OCI-LY1 (cell line): ENCODE results near the gene C1QTNF3.

ENCODE experiments used
- H2AFZ ChIP-seq: fragments of 200-600 bp; sonication (generic), shearing (Covaris generic); 2 replicates; pipeline ENCODE4 v1.6.0; 2014; ENCODE audit warnings: antibody characterized with exemption, mild to moderate bottlenecking, low read length
- H3F3A ChIP-seq: fragments of 200-600 bp; sonication (generic), shearing (Covaris generic); 2 replicates; pipeline ENCODE4 v1.6.0; 2014; ENCODE audit warnings: mild to moderate bottlenecking, antibody characterized with exemption, low read length, moderate library complexity; ENCODE audit not compliant: insufficient read depth
- H3K27ac ChIP-seq: fragments of 200-600 bp; sonication (generic); 2 replicates; pipeline ENCODE4 v1.5.1; 2014; ENCODE audit warnings: low read length, mixed run types, mild to moderate bottlenecking, low read depth; ENCODE audit not compliant: poor library complexity, severe bottlenecking
- H3K27me3 ChIP-seq: fragments of 200-600 bp; sonication (generic); 2 replicates; pipeline ENCODE4 v1.6.0; 2014; ENCODE audit warnings: antibody characterized with exemption, mild to moderate bottlenecking, low read length, moderate library complexity; ENCODE audit not compliant: insufficient read depth
- H3K36me3 ChIP-seq: fragments of 200-600 bp; sonication (generic); 2 replicates; pipeline ENCODE4 v1.6.1; 2014; ENCODE audit warnings: mild to moderate bottlenecking, antibody characterized with exemption, low read length, moderate library complexity, mixed read lengths; ENCODE audit not compliant: insufficient read depth
- H3K4me1 ChIP-seq: fragments of 200-600 bp; sonication (generic); 2 replicates; pipeline ENCODE4 v1.5.1; 2014; ENCODE audit warnings: mild to moderate bottlenecking, low read length, moderate library complexity; ENCODE audit not compliant: insufficient read depth, severe bottlenecking
- H3K4me2 ChIP-seq: fragments of 200-600 bp; sonication (generic), shearing (Covaris generic); 2 replicates; pipeline ENCODE4 v1.6.1; 2014; ENCODE audit warnings: low read length
- H3K4me3 ChIP-seq: fragments of 200-600 bp; sonication (generic); 2 replicates; pipeline ENCODE4 v1.5.1; 2014; ENCODE audit warnings: low read length, low read depth, mild to moderate bottlenecking, mixed read lengths; ENCODE audit not compliant: poor library complexity, severe bottlenecking
- H3K79me2 ChIP-seq: fragments of 200-600 bp; shearing (Covaris generic); 2 replicates; pipeline ENCODE4 v1.6.1; 2016; ENCODE audit warnings: mixed run types, low read length, mixed read lengths; ENCODE audit not compliant: insufficient read depth
- H3K9ac ChIP-seq: fragments of 200-600 bp; sonication (generic), shearing (Covaris generic); 2 replicates; pipeline ENCODE4 v1.6.1; 2014; ENCODE audit warnings: mild to moderate bottlenecking, low read length, mixed read lengths
- H3K9me2 ChIP-seq: fragments of 200-600 bp; sonication (generic), shearing (Covaris generic); 2 replicates; pipeline ENCODE4 v1.6.1; 2014; ENCODE audit warnings: low read depth, mild to moderate bottlenecking, low read length, mixed read lengths
- H3K9me3 ChIP-seq: fragments of 200-600 bp; shearing (Covaris generic); 2 replicates; pipeline ENCODE4 v1.6.1; 2014; ENCODE audit warnings: low read length, mixed read lengths
- H4K20me1 ChIP-seq: fragments of 200-600 bp; sonication (generic), shearing (Covaris generic); 2 replicates; pipeline ENCODE4 v1.6.0; 2016; ENCODE audit warnings: mild to moderate bottlenecking, low read length; ENCODE audit not compliant: insufficient read depth
- EZH2 ChIP-seq: fragments of 200-600 bp; sonication (generic), shearing (Covaris generic); IDR thresholded peaks from 2 replicates; pipeline ENCODE4 v1.8.0; 2017; ENCODE audit warnings: borderline replicate concordance, mixed run types, mild to moderate bottlenecking, antibody characterized with exemption, low read length, moderate library complexity, mixed read lengths
- TF ChIP-seq, protein P1 (sequence below): fragments of 200-600 bp; sonication (generic), shearing (Covaris generic); IDR thresholded peaks from 2 replicates; pipeline ENCODE4 v1.5.1; 2017; ENCODE audit warnings: mild to moderate bottlenecking, antibody characterized with exemption, low read length, moderate library complexity, mixed read lengths

C1QTNF3 gene

DNA sequence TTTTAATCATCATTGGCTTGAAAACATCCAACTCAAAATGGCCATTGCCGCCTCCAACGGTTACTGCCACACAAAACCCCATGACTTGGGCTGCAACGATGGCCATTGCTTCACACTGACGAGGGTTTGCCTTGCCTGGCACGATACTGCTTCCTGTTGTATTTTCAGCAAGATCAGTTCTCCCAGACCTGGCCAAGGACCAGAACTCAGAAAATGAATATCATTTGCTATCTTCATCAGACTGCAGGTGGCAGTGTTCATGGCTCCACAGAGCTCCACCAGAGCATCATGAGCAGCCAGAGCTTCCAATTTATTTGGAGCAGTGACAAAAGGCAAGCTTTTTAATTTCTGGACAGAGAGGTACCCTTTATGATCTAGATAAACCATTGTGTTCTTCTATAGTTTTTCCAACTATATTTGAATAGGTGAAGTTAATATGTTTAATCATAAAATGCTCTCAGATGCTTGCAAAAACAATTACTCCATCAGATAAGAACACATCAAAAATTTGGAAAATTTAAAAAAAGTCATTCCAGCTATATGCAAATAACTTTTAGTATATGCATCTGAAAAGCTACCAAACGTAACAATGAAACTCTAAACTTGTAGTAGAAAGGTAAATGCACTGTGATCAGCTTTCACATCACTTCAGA is 45.6 kb downstream of the C1QTNF3 start:
- no peak overlapping the region for H2AFZ ChIP-seq
- H3K9me3 ChIP-seq = no peaks in the 10 kb centered on the region

DNA sequence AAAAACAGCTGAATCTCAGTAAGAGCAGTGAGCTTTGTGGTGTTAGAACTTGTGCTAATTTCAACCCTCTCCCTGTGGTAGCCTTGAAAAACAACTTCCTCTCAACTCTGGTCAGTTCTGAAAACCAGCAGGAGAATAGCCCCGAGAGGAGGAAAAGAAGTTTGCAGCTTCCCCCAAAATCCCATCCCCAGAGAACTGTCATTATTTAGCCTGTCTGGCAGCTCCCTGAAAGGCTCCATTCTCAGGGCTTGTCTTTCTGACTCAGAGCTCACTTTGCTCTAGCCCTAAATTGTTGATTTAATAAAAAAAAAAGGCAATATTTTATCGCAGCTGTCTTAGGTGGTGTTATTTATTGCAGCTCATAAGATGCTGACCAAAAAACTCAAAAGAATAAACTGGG is 47.1 kb downstream of the C1QTNF3 start:
- H3K36me3 ChIP-seq = no peaks in the 10 kb centered on the region
- H3K4me2 ChIP-seq = no peak overlapping the region
- H3K4me1 ChIP-seq = no peaks in the 10 kb centered on the region
- H3K9ac ChIP-seq = no peak overlapping the region
- TF ChIP-seq EZH2 = no peak
- TF ChIP-seq, protein P1, sequence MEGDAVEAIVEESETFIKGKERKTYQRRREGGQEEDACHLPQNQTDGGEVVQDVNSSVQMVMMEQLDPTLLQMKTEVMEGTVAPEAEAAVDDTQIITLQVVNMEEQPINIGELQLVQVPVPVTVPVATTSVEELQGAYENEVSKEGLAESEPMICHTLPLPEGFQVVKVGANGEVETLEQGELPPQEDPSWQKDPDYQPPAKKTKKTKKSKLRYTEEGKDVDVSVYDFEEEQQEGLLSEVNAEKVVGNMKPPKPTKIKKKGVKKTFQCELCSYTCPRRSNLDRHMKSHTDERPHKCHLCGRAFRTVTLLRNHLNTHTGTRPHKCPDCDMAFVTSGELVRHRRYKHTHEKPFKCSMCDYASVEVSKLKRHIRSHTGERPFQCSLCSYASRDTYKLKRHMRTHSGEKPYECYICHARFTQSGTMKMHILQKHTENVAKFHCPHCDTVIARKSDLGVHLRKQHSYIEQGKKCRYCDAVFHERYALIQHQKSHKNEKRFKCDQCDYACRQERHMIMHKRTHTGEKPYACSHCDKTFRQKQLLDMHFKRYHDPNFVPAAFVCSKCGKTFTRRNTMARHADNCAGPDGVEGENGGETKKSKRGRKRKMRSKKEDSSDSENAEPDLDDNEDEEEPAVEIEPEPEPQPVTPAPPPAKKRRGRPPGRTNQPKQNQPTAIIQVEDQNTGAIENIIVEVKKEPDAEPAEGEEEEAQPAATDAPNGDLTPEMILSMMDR = no peak
- no peaks in the 10 kb centered on the region for H3K9me2 ChIP-seq
- no peak overlapping the region for H2AFZ ChIP-seq
- no peaks in the 10 kb centered on the region for H3K79me2 ChIP-seq
- no peaks in the 10 kb centered on the region for H3F3A ChIP-seq
- H3K27ac ChIP-seq = no peak overlapping the region
- no peaks in the 10 kb centered on the region for H3K9me3 ChIP-seq
- H4K20me1 ChIP-seq = no peaks in the 10 kb centered on the region
- no peaks in the 10 kb centered on the region for H3K27me3 ChIP-seq
- no peak overlapping the region for H3K4me3 ChIP-seq

More for the DNA sequence above, 45.6 kb downstream of the C1QTNF3 start:
- Histone ChIP-seq H3K4me3 (no peak overlapping the region), H3K9me2 (no peaks in the 10 kb centered on the region), H4K20me1 (no peaks in the 10 kb centered on the region), H3K4me1 (no peaks in the 10 kb centered on the region), H3K27ac (no peak overlapping the region), H3F3A (no peaks in the 10 kb centered on the region), H3K9ac (no peak overlapping the region), H3K27me3 (no peaks in the 10 kb centered on the region), H3K79me2 (no peaks in the 10 kb centered on the region), H3K4me2 (no peak overlapping the region), H3K36me3 (no peaks in the 10 kb centered on the region)
- TF ChIP-seq, protein P1 = peak; percentile 67
- no peak for TF ChIP-seq EZH2

DNA sequence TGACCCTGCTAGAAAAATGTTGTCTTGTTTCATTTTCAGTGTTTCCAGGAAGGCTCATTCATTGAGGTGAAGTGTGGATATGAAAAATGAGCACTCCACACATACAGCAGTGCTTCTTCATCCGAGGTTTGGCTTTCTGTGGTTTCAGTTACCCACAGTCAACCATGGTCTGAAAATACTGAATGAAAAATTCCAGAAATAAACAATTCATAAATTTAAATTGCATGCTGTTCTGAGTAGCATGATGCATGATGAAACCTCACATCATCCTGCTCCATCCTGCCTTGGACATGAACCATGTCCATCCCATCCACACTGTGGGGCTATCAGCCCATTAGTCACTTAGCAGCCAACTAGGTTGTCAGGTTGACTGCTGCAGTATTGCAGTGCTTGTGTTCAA is 48.2 kb downstream of the C1QTNF3 start:
- H3K4me1 ChIP-seq = no peaks in the 10 kb centered on the region
- H3F3A ChIP-seq = no peaks in the 10 kb centered on the region
- no peak overlapping the region for H3K4me2 ChIP-seq
- H3K4me3 ChIP-seq = no peak overlapping the region
- no peaks in the 10 kb centered on the region for H3K79me2 ChIP-seq
- no peak overlapping the region for H3K27ac ChIP-seq
- no peaks in the 10 kb centered on the region for H3K9me2 ChIP-seq
- TF ChIP-seq EZH2 = no peak
- TF ChIP-seq, protein P1 = no peak
- no peak overlapping the region for H3K9ac ChIP-seq
- H3K9me3 ChIP-seq = no peaks in the 10 kb centered on the region
- H2AFZ ChIP-seq = no peak overlapping the region
- no peaks in the 10 kb centered on the region for H4K20me1 ChIP-seq
- H3K36me3 ChIP-seq = no peaks in the 10 kb centered on the region
- no peaks in the 10 kb centered on the region for H3K27me3 ChIP-seq
